Measurements from ENCODE around the gene CHMP6. TPM values are rescaled to one million over a fixed set of nuclear protein-coding genes. Genes with fewer than 3 reads are reported as not detected.

The CHMP6 gene
- total RNA-seq, 2 experiments from 2014 or later, result 15.9 to 19.4 TPM

- H3K4me3 Mint-ChIP-seq, result no peak overlapping the region
- H3K27ac Mint-ChIP-seq, result no peak overlapping the region
- no peaks in the 10 kb centered on the region for H3K27me3 Mint-ChIP-seq
- ChIA-PET POLR2A (no interaction called here), CTCF (interaction anchor here (0.6 to 0.9 kb wide), 2 partner anchors 12 to 13 kb away, joined by 3 to 4 read pairs; no protein-coding TSS in a partner anchor)
- intact Hi-C loops (cut with DNase I, micrococcal nuclease), result no loop called here
- peaks cover 7% of the 10 kb centered on the region for H3K4me1 Mint-ChIP-seq
- no peak for ATAC-seq
- no peaks in the 10 kb centered on the region for H3K9me3 Mint-ChIP-seq (ENCODE audit: low read depth)
- no peaks in the 10 kb centered on the region for H3K36me3 Mint-ChIP-seq (ENCODE audit: low read depth)
- DNase-seq, result no peak
Measured at GRCh38 chr17:81044764-81045589, 53.3 kb downstream of the CHMP6 start.

- H3K27ac Mint-ChIP-seq, result no peak overlapping the region
- H3K4me1 Mint-ChIP-seq, result peaks cover 7% of the 10 kb centered on the region
- intact Hi-C loops (cut with DNase I, micrococcal nuclease), result no loop called here
- no peaks in the 10 kb centered on the region for H3K27me3 Mint-ChIP-seq
- H3K9me3 Mint-ChIP-seq (ENCODE audit: low read depth), result no peaks in the 10 kb centered on the region
- ChIA-PET POLR2A (no interaction called here), CTCF (interaction anchor here (0.9 kb wide), 1 partner anchor 13 kb away, joined by 3 read pairs; no protein-coding TSS in a partner anchor)
- no peak for DNase-seq
- no peaks in the 10 kb centered on the region for H3K36me3 Mint-ChIP-seq (ENCODE audit: low read depth)
- no peak overlapping the region for H3K4me3 Mint-ChIP-seq
- no peak for ATAC-seq
Measured at GRCh38 chr17:81045590-81046095, 54.0 kb downstream of the CHMP6 start.

GRCh38 chr17:81046132-81046769 lies 54.6 kb downstream of the CHMP6 start:
- Mint-ChIP-seq H3K9me3 (ENCODE audit: low read depth) (no peaks in the 10 kb centered on the region), H3K36me3 (ENCODE audit: low read depth) (no peaks in the 10 kb centered on the region), H3K4me3 (no peak overlapping the region), H3K27ac (no peak overlapping the region), H3K4me1 (peaks cover 7% of the 10 kb centered on the region), H3K27me3 (no peaks in the 10 kb centered on the region)
- ChIA-PET CTCF (no interaction called here), POLR2A (no interaction called here)
- intact Hi-C loops (cut with DNase I, micrococcal nuclease), result no loop called here
- DNase-seq (no peak), ATAC-seq (no peak)

DNA sequence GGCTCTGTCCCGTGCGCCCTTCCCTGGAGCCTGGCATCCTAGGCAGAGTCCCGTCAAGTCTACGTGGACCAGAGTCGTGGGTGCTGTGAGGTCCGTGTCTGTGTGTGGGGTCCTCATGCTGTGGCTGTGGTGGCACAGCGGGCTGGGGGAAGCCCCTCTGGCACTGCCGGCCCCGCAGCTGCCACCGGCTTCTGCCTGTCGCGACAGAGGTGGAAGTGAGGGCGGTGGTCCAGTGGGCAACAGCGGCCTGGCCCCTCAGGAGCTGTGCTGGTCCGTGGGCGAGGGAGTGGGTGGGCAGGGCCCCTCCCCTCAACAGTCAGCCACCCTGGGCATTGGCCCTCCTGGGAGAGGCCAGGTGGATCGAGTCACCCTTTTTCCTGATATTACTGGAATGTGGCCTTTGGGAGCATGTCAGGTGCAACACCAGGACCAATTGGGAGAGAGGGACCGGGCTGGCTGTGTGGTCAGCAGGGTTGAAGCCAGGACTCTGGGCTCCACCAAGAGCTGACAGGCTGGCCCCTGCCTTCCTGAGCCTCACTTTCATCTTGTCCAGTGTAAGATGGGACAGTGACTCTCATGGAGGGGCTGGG lies 55.2 kb downstream of the CHMP6 start:
- intact Hi-C loops (cut with DNase I, micrococcal nuclease), result no loop called here
- POLR2A ChIA-PET, result no interaction called here
- H3K4me3 Mint-ChIP-seq, result no peak overlapping the region
- H3K27ac Mint-ChIP-seq, result no peak overlapping the region
- no peak for DNase-seq
- H3K36me3 Mint-ChIP-seq (ENCODE audit: low read depth), result no peaks in the 10 kb centered on the region
- peaks cover 7% of the 10 kb centered on the region for H3K4me1 Mint-ChIP-seq
- H3K9me3 Mint-ChIP-seq (ENCODE audit: low read depth), result no peaks in the 10 kb centered on the region
- H3K27me3 Mint-ChIP-seq, result no peaks in the 10 kb centered on the region
- CTCF ChIA-PET, result no interaction called here
- ATAC-seq, result no peak

DNA sequence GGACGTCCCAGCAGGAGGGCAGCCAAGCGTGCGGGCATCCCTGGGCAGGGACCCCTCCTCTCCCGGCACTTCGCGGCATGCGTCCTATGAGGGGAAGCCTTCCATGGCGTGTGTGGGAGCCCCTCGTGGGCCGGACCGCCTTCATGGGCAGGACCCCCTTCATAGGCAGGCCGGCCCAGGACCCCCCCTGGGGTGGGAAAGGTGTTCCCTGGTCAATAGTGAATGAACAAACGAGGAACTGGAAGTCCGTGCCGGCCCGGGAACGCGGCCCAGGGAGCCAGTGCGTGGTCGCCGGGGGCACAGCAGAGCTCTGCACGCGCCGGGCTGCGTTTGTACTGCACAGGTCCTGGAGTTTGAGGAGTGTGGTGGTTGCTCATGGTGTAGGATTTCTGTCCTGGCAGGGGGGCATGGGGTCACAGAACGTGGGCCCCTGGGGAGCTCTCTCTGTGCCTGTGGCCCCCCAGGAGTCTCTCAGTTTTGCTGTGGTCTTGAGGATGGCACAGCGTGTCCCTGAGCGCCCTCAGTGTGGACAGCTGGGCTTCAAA lies 57.3 kb downstream of the CHMP6 start:
- DNase-seq (no peak), ATAC-seq (peak; percentile 28)
- Mint-ChIP-seq H3K4me3 (no peak overlapping the region), H3K27me3 (no peaks in the 10 kb centered on the region), H3K4me1 (peaks cover 7% of the 10 kb centered on the region), H3K27ac (no peak overlapping the region), H3K9me3 (ENCODE audit: low read depth) (no peaks in the 10 kb centered on the region), H3K36me3 (ENCODE audit: low read depth) (no peaks in the 10 kb centered on the region)
- ChIA-PET POLR2A (interaction anchor here (0.5 kb wide), 1 partner anchor 31 kb away, joined by 6 read pairs; no protein-coding TSS in a partner anchor), CTCF (interaction anchor here (0.6 kb wide), 1 partner anchor 1149 kb away, joined by 3 read pairs; no protein-coding TSS in a partner anchor)
- intact Hi-C loops (cut with DNase I, micrococcal nuclease), result no loop called here

- ChIA-PET POLR2A (no interaction called here), CTCF (interaction anchor here (0.6 kb wide), 1 partner anchor 17 kb away, joined by 5 read pairs; no protein-coding TSS in a partner anchor)
- DNase-seq (peak; percentile 53), ATAC-seq (peak; percentile 72)
- H3K4me1 Mint-ChIP-seq, result peaks cover 7% of the 10 kb centered on the region
- H3K9me3 Mint-ChIP-seq (ENCODE audit: low read depth), result no peaks in the 10 kb centered on the region
- peak overlapping the region; percentile 34 for H3K27ac Mint-ChIP-seq
- H3K27me3 Mint-ChIP-seq, result no peaks in the 10 kb centered on the region
- no peaks in the 10 kb centered on the region for H3K36me3 Mint-ChIP-seq (ENCODE audit: low read depth)
- intact Hi-C loops (cut with DNase I, micrococcal nuclease), result no loop called here
- no peak overlapping the region for H3K4me3 Mint-ChIP-seq
Measured at GRCh38 chr17:81049372-81049911, 57.8 kb downstream of the CHMP6 start.

Other genes starting within 250 kb of the CHMP6 start
- gene BAIAP2, start 43.3 kb downstream of the CHMP6 start, total RNA-seq, result 1 to 10 TPM; 4.6 to 5.0 TPM
- gene PVALEF, start 173.7 kb downstream of the CHMP6 start, total RNA-seq, result not detected
- gene AATK, start 174.4 kb downstream of the CHMP6 start, total RNA-seq, result under 1 TPM; 0.35 to 0.41 TPM
- gene CEP131, start 231.1 kb downstream of the CHMP6 start, total RNA-seq, result 1 to 10 TPM; 7.6 to 9.5 TPM
- gene TEPSIN, start 247.2 kb downstream of the CHMP6 start, total RNA-seq, result 10 to 100 TPM; 17.8 to 20.3 TPM
- 10 to 100 TPM; 31.0 to 57.9 TPM for gene NDUFAF8, start 247.5 kb downstream of the CHMP6 start, total RNA-seq